22Rv1 (cell line): ENCODE data around the gene DLG3.

ENCODE experiments used
- H3K27ac ChIP-seq: fragments of 450-650 bp; 2 replicates; pipeline ENCODE4 v1.5.1; 2017
- CTCF ChIP-seq: fragments of 450-650 bp; IDR thresholded peaks from 2 replicates; pipeline ENCODE4 v1.5.1; 2017; ENCODE audit warnings: mild to moderate bottlenecking
- ZFX ChIP-seq: fragments of 450-650 bp; IDR thresholded peaks from 2 replicates; pipeline ENCODE4 v1.6.1; 2017; ENCODE audit warnings: antibody characterized with exemption, borderline replicate concordance

DLG3 gene

GRCh38 chrX:70461026-70461425 lies 16.4 kb downstream of the DLG3 start:
- TF ChIP-seq ZFX (no peak), CTCF (no peak)
- no peak overlapping the region for H3K27ac ChIP-seq

- TF ChIP-seq CTCF: no peak
- TF ChIP-seq ZFX: no peak
- H3K27ac ChIP-seq: no peak overlapping the region
Measured at GRCh38 chrX:70464051-70464450, 19.4 kb downstream of the DLG3 start.

GRCh38 chrX:70466968-70467367 lies 22.3 kb downstream of the DLG3 start:
- H3K27ac ChIP-seq: no peak overlapping the region
- TF ChIP-seq CTCF (no peak), ZFX (no peak)

GRCh38 chrX:70468709-70469108 lies 24.1 kb downstream of the DLG3 start:
- TF ChIP-seq ZFX (no peak), CTCF (no peak)
- H3K27ac ChIP-seq: no peak overlapping the region

- TF ChIP-seq ZFX (no peak), CTCF (no peak)
- no peak overlapping the region for H3K27ac ChIP-seq
Measured at GRCh38 chrX:70470850-70471289, 26.2 kb downstream of the DLG3 start.

GRCh38 chrX:70476166-70476933 lies 31.7 kb downstream of the DLG3 start:
- no peak for TF ChIP-seq CTCF
- TF ChIP-seq ZFX: no peak
- peak overlapping the region; percentile 82 for H3K27ac ChIP-seq

GRCh38 chrX:70476934-70477733 lies 32.5 kb downstream of the DLG3 start:
- TF ChIP-seq CTCF: no peak
- no peak for TF ChIP-seq ZFX
- H3K27ac ChIP-seq: peak overlapping the region; percentile 82
